AG04450 (cell line): ENCODE results near the gene LOXL4. TPM values are rescaled to one million over a fixed set of nuclear protein-coding genes. Genes with fewer than 3 reads are reported as not detected.

Source experiments
- CTCF ChIA-PET: fragments of 300-600, 350-600 bp; formaldehyde crosslinking; extraction: SDS; loops from one replicate; lab custom pipeline; 2022; ENCODE audit warnings: antibody characterized with exemption, inconsistent platforms; lab: Charles Lee
- POLR2A ChIA-PET: fragments of 350-600 bp; formaldehyde crosslinking; extraction: SDS; loops from one replicate; lab custom pipeline; 2021; ENCODE audit warnings: antibody characterized with exemption, inconsistent platforms; lab: Yijun Ruan, JAX
- DNase-seq: peaks from one replicate; pipeline ENCODE4 v3.0.0-alpha.2; 2011; ENCODE audit warnings: low read depth, low spot score
- H3K27ac ChIP-seq: one replicate; pipeline ENCODE4 v1.5.1; 2012; ENCODE audit warnings: low read depth, low read length, control low read depth
- H3K27me3 ChIP-seq: one replicate; pipeline ENCODE4 v1.6.0; 2012; ENCODE audit warnings: low read length; ENCODE audit not compliant: control insufficient read depth, insufficient read depth
- H3K4me3 ChIP-seq: 2 replicates; pipeline ENCODE4 v1.5.1; 2011; ENCODE audit warnings: mild to moderate bottlenecking, low read depth, low read length, control low read depth
- H3K9me3 ChIP-seq: 2 replicates; pipeline ENCODE4 v1.5.1; 2012; ENCODE audit warnings: low read length; ENCODE audit not compliant: control insufficient read depth, insufficient read depth
- polyA plus RNA-seq: library from polyadenylated mRNA; depleted of rRNA; stranded (reverse); fragments of >200 nt; gene quantifications from 2 replicates; pipeline ENCODE4 v1.2.3, GENCODE V29; 2011
- TF ChIP-seq, protein P1 (sequence below): IDR thresholded peaks from 2 replicates; pipeline ENCODE4 v1.5.1; 2011; ENCODE audit warnings: low read depth, low read length, control low read depth, inconsistent platforms

The LOXL4 gene
- polyA plus RNA-seq, 1 experiment, result 41.0 TPM

DNA sequence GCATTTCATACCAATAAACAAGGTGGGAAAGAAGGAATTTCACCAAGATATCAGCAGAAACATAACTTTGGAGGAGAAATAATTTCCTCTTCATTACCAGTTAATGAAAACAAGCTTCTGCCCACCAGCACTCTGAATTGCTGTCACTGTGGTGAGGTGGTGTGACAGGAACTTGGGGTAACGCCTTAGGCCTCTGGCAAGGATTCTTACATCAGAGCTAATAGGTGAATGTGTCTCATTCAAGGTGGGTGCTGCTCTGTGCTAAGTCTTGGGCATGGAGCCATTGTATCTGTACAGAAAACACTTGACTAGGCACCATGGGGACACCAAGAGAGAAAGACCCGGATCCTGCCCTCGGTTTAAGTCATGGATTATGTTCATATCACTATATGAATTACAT is 8.3 kb upstream of the LOXL4 start:
- POLR2A ChIA-PET, result no interaction called here

DNA sequence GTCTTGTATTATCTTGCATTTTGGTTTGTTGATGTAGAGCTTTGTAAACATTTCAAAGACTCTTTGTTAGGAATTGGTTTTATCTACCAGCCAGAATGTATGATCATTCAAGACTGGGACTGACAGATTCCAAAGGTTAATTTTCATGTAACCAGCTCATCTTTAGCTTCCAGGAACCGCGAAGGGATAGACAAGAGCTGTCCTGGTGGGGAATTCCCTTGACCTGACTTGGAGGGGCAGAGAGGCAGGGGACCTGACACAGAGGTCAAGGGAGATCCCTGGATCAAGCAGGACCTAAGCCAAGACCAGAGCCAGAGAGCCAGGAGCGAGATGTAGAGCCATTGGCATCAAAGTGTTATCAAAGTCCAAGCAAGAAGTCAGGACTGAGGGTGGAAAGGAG is 6.6 kb upstream of the LOXL4 start:
- ChIA-PET POLR2A (no interaction called here), CTCF (no interaction called here)
- no peak overlapping the region for H3K4me3 ChIP-seq
- H3K27me3 ChIP-seq, result peaks cover 9% of the 10 kb centered on the region
- no peak overlapping the region for H3K27ac ChIP-seq
- DNase-seq, result no peak
- TF ChIP-seq, protein P1, sequence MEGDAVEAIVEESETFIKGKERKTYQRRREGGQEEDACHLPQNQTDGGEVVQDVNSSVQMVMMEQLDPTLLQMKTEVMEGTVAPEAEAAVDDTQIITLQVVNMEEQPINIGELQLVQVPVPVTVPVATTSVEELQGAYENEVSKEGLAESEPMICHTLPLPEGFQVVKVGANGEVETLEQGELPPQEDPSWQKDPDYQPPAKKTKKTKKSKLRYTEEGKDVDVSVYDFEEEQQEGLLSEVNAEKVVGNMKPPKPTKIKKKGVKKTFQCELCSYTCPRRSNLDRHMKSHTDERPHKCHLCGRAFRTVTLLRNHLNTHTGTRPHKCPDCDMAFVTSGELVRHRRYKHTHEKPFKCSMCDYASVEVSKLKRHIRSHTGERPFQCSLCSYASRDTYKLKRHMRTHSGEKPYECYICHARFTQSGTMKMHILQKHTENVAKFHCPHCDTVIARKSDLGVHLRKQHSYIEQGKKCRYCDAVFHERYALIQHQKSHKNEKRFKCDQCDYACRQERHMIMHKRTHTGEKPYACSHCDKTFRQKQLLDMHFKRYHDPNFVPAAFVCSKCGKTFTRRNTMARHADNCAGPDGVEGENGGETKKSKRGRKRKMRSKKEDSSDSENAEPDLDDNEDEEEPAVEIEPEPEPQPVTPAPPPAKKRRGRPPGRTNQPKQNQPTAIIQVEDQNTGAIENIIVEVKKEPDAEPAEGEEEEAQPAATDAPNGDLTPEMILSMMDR, result no peak
- H3K9me3 ChIP-seq, result no peaks in the 10 kb centered on the region

More for the DNA sequence above, 8.3 kb upstream of the LOXL4 start:
- no peak overlapping the region for H3K4me3 ChIP-seq
- H3K27me3 ChIP-seq, result peaks cover 9% of the 10 kb centered on the region
- CTCF ChIA-PET, result interaction anchor here (2.3 kb wide), 1 partner anchor 33 kb away, joined by 7 read pairs; no protein-coding TSS in a partner anchor
- TF ChIP-seq, protein P1, result no peak
- H3K27ac ChIP-seq, result no peak overlapping the region
- no peaks in the 10 kb centered on the region for H3K9me3 ChIP-seq
- DNase-seq, result no peak

DNA sequence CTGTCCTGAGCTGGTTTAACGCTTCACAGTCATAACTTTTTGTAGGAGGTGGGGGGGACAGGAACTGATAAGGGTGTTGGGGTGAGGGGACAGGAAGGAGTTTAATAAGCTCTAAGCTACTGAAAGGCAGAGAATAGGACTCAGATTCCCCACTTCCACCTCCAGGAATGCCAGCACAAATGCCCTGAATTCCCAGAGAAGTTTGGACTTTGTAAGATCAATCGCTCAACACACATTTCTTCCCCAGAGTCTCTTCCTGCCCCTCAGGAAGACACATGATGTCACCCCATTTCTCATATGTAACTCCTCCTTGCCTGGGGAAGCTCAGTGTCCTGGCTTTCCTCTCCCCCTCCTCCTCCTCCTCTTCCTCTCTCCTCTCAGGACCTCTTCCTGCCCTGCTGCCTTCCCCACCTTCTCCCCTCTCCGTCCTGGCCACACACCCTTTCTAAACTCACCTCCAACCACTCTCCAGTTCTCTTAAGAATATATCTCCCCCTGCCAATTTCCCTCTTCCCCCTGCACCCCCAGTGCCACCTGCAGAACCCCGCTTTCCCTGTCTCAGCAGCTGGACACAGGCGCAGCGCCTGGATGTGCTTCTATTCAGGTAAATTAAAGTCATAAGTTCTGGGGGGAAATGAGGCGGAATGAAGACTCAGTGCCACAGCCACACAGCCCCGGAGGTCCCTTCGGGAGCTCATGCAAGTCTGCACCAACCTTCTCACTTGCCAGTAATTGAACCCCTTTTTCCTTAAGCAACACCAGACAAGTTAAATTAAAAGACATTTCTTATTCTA is 5.3 kb upstream of the LOXL4 start:
- ChIA-PET POLR2A (no interaction called here), CTCF (no interaction called here)
- TF ChIP-seq, protein P1, result no peak
- no peak overlapping the region for H3K4me3 ChIP-seq
- DNase-seq, result no peak
- H3K9me3 ChIP-seq, result no peaks in the 10 kb centered on the region
- H3K27me3 ChIP-seq, result peaks cover 7% of the 10 kb centered on the region
- H3K27ac ChIP-seq, result no peak overlapping the region

DNA sequence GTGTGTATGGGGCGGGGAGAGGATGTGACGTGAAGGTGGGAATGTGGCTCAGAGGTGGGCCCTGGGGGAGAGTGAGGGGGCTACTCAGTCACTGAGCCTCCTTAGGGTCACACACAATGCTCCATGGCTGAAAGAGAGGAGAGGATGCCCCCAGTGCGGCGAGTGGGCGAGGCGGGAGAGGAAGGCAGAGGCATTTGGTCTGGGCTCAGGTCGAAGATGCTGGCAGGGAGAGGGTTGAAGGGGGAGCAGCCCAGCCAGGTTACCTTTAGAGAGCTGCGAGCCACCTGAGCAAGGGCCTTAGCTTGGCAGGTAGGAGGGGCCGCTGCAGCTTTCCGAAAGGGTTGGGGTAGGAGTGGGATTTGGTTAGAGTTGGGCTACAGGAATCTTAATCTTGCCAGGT is 4.7 kb upstream of the LOXL4 start:
- no peak overlapping the region for H3K27ac ChIP-seq
- H3K4me3 ChIP-seq, result no peak overlapping the region
- POLR2A ChIA-PET, result no interaction called here
- TF ChIP-seq, protein P1, result no peak
- CTCF ChIA-PET, result no interaction called here
- peaks cover 4% of the 10 kb centered on the region for H3K27me3 ChIP-seq
- DNase-seq, result no peak
- H3K9me3 ChIP-seq, result no peaks in the 10 kb centered on the region; the same call in 1 of the 2 replicates

DNA sequence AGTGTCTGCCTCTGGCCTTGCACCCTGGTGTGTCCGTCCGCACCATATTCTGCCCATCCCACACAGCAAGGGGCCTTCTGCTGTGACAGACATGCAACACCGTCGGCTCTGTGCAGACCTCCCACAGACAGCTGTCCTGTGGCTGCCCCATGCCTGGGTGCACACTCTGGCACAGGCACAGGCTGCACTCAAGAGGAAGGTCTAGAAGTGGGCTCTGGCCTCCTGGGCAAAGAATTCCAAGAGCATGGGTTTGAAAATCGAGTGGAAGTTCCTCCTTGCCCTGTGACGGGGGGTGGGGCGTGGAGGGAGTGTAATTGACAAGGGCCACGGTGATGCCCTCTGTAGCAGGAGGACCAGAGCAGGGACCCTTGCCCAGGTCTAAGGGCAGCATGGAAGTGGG is 4.3 kb upstream of the LOXL4 start:
- DNase-seq, result no peak
- TF ChIP-seq, protein P1, result no peak
- Histone ChIP-seq H3K27me3 (peaks cover 4% of the 10 kb centered on the region), H3K9me3 (no peaks in the 10 kb centered on the region; the same call in 1 of the 2 replicates), H3K4me3 (no peak overlapping the region), H3K27ac (no peak overlapping the region)
- POLR2A ChIA-PET, result no interaction called here
- CTCF ChIA-PET, result no interaction called here
